Ishikawa (cell line): Measurements from ENCODE around the gene COX4I1.

Source experiments
- CEBPB ChIP-seq: IDR thresholded peaks from 2 replicates; pipeline ENCODE4 v1.6.1; 2012
- CREB1 ChIP-seq: IDR thresholded peaks from 2 replicates; pipeline ENCODE4 v1.6.1; 2012; ENCODE audit warnings: low read depth
- EGR1 ChIP-seq: IDR thresholded peaks from 2 replicates; pipeline ENCODE4 v1.6.1; 2012
- EP300 ChIP-seq: IDR thresholded peaks from 2 replicates; pipeline ENCODE4 v1.6.1; 2012; ENCODE audit warnings: borderline replicate concordance
- FOXM1 ChIP-seq: IDR thresholded peaks from 2 replicates; pipeline ENCODE4 v1.6.1; 2012; ENCODE audit warnings: low read depth, borderline replicate concordance
- NFIC ChIP-seq: IDR thresholded peaks from 2 replicates; pipeline ENCODE4 v1.6.1; 2012
- RAD21 ChIP-seq: IDR thresholded peaks from 2 replicates; pipeline ENCODE4 v1.6.1; 2012; ENCODE audit warnings: low read depth
- TAF1 ChIP-seq: IDR thresholded peaks from 2 replicates; pipeline ENCODE4 v1.6.1; 2012; ENCODE audit warnings: low read depth, mild to moderate bottlenecking
- TCF12 ChIP-seq: IDR thresholded peaks from 2 replicates; pipeline ENCODE4 v1.6.1; 2012; ENCODE audit warnings: low read depth
- TEAD4 ChIP-seq: IDR thresholded peaks from 2 replicates; pipeline ENCODE4 v1.6.1; 2012
- YY1 ChIP-seq: IDR thresholded peaks from 2 replicates; pipeline ENCODE4 v1.6.1; 2012; ENCODE audit warnings: low read depth
- ZBTB7A ChIP-seq: IDR thresholded peaks from 2 replicates; pipeline ENCODE4 v1.6.1; 2012; ENCODE audit warnings: low read depth
- TF ChIP-seq, protein P1 (sequence below): IDR thresholded peaks from 2 replicates; pipeline ENCODE4 v1.6.1; 2012
- TF ChIP-seq, protein P2 (sequence below): IDR thresholded peaks from 2 replicates; pipeline ENCODE4 v1.6.1; 2012
- TF ChIP-seq, protein P3 (sequence below): IDR thresholded peaks from 2 replicates; pipeline ENCODE4 v1.6.1; 2012; ENCODE audit warnings: low read depth, mild to moderate bottlenecking

Gene COX4I1

DNA sequence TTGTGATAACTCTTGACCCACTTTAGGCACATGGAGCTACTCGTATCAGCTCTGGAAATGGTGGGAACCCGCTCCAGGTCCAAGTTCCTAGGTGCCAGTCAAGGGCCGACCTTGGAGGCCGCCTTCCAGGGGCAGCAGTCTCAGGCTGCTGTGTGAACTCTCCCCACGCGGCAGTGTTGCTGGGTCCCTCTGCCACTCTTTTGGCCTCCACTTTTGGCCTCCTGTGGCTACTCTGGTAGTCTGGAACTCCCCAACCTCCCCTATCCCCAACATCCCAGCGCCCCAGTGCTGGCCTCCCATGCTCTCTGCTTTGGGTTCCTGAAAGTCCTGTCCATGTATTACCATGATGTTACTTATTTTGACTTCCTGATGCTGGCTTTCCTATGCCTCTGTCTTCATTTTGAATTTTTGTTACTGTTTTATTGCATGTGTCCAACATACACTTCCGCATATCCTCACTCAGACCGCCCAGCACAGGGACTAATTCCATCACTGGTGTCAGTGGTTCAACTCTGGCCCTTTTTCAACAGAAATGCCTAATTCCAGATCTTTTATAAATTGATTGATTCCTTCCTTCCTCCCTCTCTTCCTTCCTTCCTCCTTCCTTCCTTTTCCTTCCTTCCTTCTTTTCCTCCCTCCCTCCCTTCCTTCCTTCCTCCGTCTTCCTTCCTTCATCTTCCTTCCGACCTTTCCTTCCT lies 44.1 kb downstream of the COX4I1 start:
- TF ChIP-seq, protein P1, sequence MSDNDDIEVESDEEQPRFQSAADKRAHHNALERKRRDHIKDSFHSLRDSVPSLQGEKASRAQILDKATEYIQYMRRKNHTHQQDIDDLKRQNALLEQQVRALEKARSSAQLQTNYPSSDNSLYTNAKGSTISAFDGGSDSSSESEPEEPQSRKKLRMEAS, result no peak
- TF ChIP-seq, protein P2, sequence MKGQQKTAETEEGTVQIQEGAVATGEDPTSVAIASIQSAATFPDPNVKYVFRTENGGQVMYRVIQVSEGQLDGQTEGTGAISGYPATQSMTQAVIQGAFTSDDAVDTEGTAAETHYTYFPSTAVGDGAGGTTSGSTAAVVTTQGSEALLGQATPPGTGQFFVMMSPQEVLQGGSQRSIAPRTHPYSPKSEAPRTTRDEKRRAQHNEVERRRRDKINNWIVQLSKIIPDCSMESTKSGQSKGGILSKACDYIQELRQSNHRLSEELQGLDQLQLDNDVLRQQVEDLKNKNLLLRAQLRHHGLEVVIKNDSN, result no peak
- TF ChIP-seq TEAD4, result no peak
- TF ChIP-seq TAF1, result no peak
- no peak for TF ChIP-seq EGR1
- TF ChIP-seq RAD21, result no peak
- no peak for TF ChIP-seq EP300
- TF ChIP-seq CREB1, result no peak
- TF ChIP-seq ZBTB7A, result no peak
- no peak for TF ChIP-seq YY1
- no peak for TF ChIP-seq TCF12
- TF ChIP-seq, protein P3, sequence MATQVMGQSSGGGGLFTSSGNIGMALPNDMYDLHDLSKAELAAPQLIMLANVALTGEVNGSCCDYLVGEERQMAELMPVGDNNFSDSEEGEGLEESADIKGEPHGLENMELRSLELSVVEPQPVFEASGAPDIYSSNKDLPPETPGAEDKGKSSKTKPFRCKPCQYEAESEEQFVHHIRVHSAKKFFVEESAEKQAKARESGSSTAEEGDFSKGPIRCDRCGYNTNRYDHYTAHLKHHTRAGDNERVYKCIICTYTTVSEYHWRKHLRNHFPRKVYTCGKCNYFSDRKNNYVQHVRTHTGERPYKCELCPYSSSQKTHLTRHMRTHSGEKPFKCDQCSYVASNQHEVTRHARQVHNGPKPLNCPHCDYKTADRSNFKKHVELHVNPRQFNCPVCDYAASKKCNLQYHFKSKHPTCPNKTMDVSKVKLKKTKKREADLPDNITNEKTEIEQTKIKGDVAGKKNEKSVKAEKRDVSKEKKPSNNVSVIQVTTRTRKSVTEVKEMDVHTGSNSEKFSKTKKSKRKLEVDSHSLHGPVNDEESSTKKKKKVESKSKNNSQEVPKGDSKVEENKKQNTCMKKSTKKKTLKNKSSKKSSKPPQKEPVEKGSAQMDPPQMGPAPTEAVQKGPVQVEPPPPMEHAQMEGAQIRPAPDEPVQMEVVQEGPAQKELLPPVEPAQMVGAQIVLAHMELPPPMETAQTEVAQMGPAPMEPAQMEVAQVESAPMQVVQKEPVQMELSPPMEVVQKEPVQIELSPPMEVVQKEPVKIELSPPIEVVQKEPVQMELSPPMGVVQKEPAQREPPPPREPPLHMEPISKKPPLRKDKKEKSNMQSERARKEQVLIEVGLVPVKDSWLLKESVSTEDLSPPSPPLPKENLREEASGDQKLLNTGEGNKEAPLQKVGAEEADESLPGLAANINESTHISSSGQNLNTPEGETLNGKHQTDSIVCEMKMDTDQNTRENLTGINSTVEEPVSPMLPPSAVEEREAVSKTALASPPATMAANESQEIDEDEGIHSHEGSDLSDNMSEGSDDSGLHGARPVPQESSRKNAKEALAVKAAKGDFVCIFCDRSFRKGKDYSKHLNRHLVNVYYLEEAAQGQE, result no peak
- TF ChIP-seq FOXM1, result no peak
- no peak for TF ChIP-seq CEBPB
- no peak for TF ChIP-seq NFIC

DNA sequence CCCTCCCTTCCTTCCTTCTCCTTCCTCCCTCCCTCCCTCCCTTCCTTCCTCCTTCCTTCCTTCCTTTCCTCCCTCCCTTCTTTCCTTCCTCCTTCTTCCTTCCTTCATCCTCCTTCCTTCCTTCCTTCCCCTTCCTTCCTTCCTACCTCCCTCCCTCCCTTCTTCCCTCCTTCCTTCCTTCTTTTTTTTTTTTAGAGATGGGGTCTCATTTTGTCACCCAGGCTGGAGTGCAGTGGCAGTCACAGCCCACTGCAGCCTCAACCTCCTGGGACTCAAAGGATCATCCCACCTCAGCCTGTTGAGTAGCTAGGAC lies 44.6 kb downstream of the COX4I1 start:
- no peak for TF ChIP-seq EP300

DNA sequence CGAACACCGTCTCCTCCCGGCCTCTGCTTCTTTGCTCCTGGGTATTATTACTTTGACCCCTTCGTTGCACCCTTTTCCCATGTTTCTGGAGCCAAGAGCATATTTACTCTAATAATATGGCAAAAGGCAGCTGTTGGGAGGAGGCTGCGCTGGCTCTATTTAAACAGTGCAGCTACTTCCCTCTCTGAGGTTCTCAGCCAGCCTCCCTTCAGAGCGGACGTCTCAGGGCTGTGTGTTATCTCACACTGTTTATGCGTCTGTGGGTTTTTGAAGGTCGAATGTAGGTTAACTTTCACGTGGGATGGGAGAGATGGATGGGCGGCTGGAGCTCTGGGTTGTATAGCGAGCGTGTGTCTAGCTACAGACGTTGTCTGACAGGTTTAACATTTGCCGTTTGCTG lies 45.3 kb downstream of the COX4I1 start:
- TF ChIP-seq TCF12, result no peak
- TF ChIP-seq, protein P2, result no peak
- TF ChIP-seq FOXM1, result no peak
- no peak for TF ChIP-seq EP300
- no peak for TF ChIP-seq NFIC
- no peak for TF ChIP-seq RAD21
- TF ChIP-seq TAF1, result no peak
- no peak for TF ChIP-seq EGR1
- no peak for TF ChIP-seq TEAD4
- TF ChIP-seq, protein P3, result no peak

DNA sequence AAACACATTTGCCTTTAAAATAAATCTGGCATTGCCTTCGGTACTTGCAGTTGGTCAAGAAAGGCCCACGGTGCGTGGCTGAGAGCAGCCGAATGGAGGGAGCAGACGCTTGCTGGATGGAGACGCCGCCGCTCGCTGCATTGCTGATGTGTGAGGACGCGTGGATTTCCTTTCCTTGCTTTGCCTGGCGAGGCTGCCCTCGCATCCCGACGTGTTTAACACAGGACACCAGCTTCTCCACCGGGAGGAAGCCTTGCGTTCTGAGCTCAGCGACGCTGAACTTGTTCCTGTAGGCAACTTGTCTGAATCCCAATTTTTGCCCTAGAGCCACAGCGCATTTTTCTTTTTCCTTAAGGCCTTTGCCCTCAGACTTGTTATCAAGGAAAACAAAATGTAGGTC lies 45.8 kb downstream of the COX4I1 start:
- TF ChIP-seq TEAD4, result no peak
- no peak for TF ChIP-seq CEBPB
- TF ChIP-seq RAD21, result no peak
- no peak for TF ChIP-seq ZBTB7A
- TF ChIP-seq, protein P2, result no peak
- TF ChIP-seq EGR1, result no peak

DNA sequence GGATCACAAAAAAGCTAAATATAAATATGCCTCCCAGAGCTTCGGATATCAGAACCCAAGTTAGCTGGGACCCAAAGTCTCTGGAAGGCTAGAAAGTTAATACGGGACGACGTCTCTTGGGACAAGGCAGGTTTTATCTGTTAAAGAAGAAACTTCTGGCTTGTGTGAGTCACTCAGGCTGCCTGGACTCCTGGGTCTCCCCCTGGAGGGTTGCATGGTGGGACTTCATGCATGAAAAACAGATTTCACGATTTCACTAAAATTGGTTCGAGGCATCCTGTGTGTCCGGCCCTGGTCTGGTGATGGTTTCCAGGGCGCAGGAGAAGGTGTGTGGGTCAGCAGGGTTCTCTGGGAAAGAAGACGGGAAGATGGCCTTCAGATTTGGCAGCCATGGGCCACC lies 47.0 kb downstream of the COX4I1 start:
- TF ChIP-seq TCF12 (no peak), EGR1 (no peak), NFIC (no peak), CEBPB (no peak), TAF1 (no peak), YY1 (no peak), CREB1 (no peak), TEAD4 (no peak), RAD21 (no peak), ZBTB7A (no peak), FOXM1 (no peak), EP300 (no peak)
- TF ChIP-seq, protein P1, result no peak
- TF ChIP-seq, protein P2, result no peak
- TF ChIP-seq, protein P3, result no peak
